ENCODE data around the gene MARS1. TPM values are rescaled to one million over a fixed set of nuclear protein-coding genes. Genes with fewer than 3 reads are reported as not detected.

Gene MARS1
- total and polyA plus RNA-seq, 2 experiments from 2014 or later, result 266 to 351 TPM

DNA sequence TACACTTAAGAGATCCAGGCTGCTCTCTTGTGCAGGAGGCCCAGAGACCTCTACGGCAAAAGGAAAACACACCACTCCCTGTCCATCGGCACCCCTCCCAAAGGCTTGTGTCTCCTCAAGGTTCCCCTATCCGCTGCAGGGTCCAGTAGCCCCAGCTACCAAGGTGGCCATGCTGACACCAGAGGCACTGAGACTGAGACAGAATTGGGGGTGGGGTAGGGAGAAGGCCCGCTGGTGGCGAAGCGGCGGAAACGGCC is 31.9 kb downstream of the MARS1 start:
- peak overlapping the region; percentile 99 for H3K27ac Mint-ChIP-seq
- peaks cover 53% of the 10 kb centered on the region for H3K36me3 Mint-ChIP-seq (ENCODE audit: low read depth)
- TF ChIP-seq JUNB (IDR thresholded peaks at IDR 0.05; ENCODE audit: unreplicated experiment) (no peak), CREB1 (CRISPR knock-in tag; IDR thresholded peaks at IDR 0.05; ENCODE audit: low read depth) (no peak)
- TF ChIP-seq, protein P1, sequence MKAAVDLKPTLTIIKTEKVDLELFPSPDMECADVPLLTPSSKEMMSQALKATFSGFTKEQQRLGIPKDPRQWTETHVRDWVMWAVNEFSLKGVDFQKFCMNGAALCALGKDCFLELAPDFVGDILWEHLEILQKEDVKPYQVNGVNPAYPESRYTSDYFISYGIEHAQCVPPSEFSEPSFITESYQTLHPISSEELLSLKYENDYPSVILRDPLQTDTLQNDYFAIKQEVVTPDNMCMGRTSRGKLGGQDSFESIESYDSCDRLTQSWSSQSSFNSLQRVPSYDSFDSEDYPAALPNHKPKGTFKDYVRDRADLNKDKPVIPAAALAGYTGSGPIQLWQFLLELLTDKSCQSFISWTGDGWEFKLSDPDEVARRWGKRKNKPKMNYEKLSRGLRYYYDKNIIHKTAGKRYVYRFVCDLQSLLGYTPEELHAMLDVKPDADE (IDR thresholded peaks at IDR 0.05), result no peak
- peak overlapping the region; percentile 83 for H3K4me3 Mint-ChIP-seq
- Histone ChIP-seq H3K36me3 (ENCODE audit: insufficient read depth) (peaks cover 31% of the 10 kb centered on the region), H3F3A (replicated peaks; ENCODE audit: low read depth) (peaks cover 76% of the 10 kb centered on the region), H4K20me1 (replicated peaks; ENCODE audit: insufficient read depth) (peaks cover 39% of the 10 kb centered on the region), H3K9me2 (ENCODE audit: insufficient read depth) (no peaks in the 10 kb centered on the region), H3K79me2 (replicated peaks; ENCODE audit: insufficient read depth) (peaks cover 33% of the 10 kb centered on the region), H3K27me3 (ENCODE audit: insufficient read depth) (no peaks in the 10 kb centered on the region), H3K4me3 (peak overlapping the region; percentile 77), H2AFZ (no peak overlapping the region), H3K27ac (ENCODE audit: low read depth) (peak overlapping the region; percentile 98), H3K4me2 (peak overlapping the region; percentile 99), H3K4me1 (ENCODE audit: insufficient read depth) (peaks cover 39% of the 10 kb centered on the region)
- DNase-seq (ENCODE audit: low spot score) (peak; percentile 72), ATAC-seq (peak; percentile 24)
- H3K9me3 Mint-ChIP-seq, result no peaks in the 10 kb centered on the region; the same call in 2 of the 3 replicates
- H3K27me3 Mint-ChIP-seq (ENCODE audit: insufficient read depth, low read depth, poor library complexity), result peaks cover 46% of the 10 kb centered on the region
- H3K4me1 Mint-ChIP-seq, result peaks cover 49% of the 10 kb centered on the region

DNA sequence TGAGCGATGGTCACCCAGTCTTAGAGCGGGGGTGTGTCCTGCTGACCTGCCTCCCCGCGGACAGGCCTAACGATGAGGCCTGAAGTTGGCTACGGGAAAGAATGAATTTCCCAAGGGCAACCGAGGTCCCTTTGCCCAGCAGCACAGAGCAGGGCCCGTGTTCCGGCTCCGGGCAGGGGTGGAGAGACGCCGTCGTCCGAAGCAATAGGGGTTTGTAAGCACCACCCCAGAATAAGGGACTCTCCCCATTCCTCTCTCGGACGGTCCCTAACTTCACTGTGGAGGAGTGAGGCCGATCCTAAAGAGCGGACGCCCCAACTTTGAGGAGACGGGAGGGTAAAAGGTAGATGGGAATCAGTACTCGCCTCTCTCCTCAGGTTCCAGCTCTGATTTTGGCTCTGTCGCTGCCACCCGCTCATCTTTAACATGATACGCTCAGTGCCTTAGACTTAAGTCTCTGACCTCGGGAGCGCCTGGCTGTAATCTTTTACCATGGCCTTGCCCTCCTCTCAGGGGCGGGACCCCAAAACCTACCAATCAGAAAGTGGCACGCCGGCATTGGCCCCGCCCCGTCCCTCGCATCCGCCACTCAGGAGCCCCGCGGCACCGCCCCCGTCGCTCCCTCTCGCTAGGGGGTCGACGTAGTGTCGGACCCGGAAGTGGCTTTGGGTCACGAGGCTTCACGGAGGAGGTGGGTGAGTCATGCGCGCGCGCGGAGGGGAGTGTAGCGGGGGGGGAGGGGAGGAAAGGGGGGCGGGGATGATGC is 32.4 kb downstream of the MARS1 start, which contains the start of gene DDIT3:
Gene DDIT3, minus strand, starts transcription at position 462 of the 766 bp plus-strand sequence. CDS start 3,108 bp downstream, outside the sequence.
- H3K79me2 ChIP-seq (replicated peaks; ENCODE audit: insufficient read depth), result peaks cover 33% of the 10 kb centered on the region
- ATAC-seq (peak; percentile 61), DNase-seq (ENCODE audit: low spot score) (peak; percentile 99)
- Mint-ChIP-seq H3K4me3 (peak within 1 kb of the TSS; percentile 83), H3K27me3 (ENCODE audit: insufficient read depth, low read depth, poor library complexity) (peaks cover 51% of the 10 kb centered on the region), H3K9me3 (no peaks in the 10 kb centered on the region; the same call in 2 of the 3 replicates), H3K4me1 (peaks cover 52% of the 10 kb centered on the region), H3K27ac (peak within 1 kb of the TSS; percentile 99), H3K36me3 (ENCODE audit: low read depth) (peaks cover 51% of the 10 kb centered on the region)
- peak within 1 kb of the TSS; percentile 98 for H3K27ac ChIP-seq (ENCODE audit: low read depth)
- peaks cover 39% of the 10 kb centered on the region for H3K4me1 ChIP-seq (ENCODE audit: insufficient read depth)
- H3K36me3 ChIP-seq (ENCODE audit: insufficient read depth), result peaks cover 26% of the 10 kb centered on the region
- no peaks in the 10 kb centered on the region for H3K27me3 ChIP-seq (ENCODE audit: insufficient read depth)
- H3K4me2 ChIP-seq, result peak within 1 kb of the TSS; percentile 99
- H3K9me2 ChIP-seq (ENCODE audit: insufficient read depth), result no peaks in the 10 kb centered on the region
- peak within 1 kb of the TSS; percentile 41; the same call in 1 of the 2 replicates for H2AFZ ChIP-seq
- peaks cover 71% of the 10 kb centered on the region for H3F3A ChIP-seq (replicated peaks; ENCODE audit: low read depth)
- TF ChIP-seq JUNB (IDR thresholded peaks at IDR 0.05; ENCODE audit: unreplicated experiment), result peak; percentile 68
- peak; percentile 73; the same call in 1 of the 2 replicates for TF ChIP-seq CREB1 (CRISPR knock-in tag; IDR thresholded peaks at IDR 0.05; ENCODE audit: low read depth)
- no peak for TF ChIP-seq EZH2 (IDR thresholded peaks at IDR 0.05; ENCODE audit: low read depth, unreplicated experiment)
- TF ChIP-seq, protein P1 (IDR thresholded peaks at IDR 0.05), result peak; percentile 63; the same call in 1 of the 2 replicates
- peak; percentile 99 for TF ChIP-seq POLR2AphosphoS5 (IDR thresholded peaks at IDR 0.05; ENCODE audit: low read depth)
- H4K20me1 ChIP-seq (replicated peaks; ENCODE audit: insufficient read depth), result peaks cover 38% of the 10 kb centered on the region
- peak within 1 kb of the TSS; percentile 82 for H3K4me3 ChIP-seq

Data from GM23338 (cell line).